ENCODE results near the gene CA5A. TPM values are rescaled to one million over a fixed set of nuclear protein-coding genes. Genes with fewer than 3 reads are reported as not detected.

Gene CA5A
- polyA plus RNA-seq, 1 donor: 0.03 TPM

DNA sequence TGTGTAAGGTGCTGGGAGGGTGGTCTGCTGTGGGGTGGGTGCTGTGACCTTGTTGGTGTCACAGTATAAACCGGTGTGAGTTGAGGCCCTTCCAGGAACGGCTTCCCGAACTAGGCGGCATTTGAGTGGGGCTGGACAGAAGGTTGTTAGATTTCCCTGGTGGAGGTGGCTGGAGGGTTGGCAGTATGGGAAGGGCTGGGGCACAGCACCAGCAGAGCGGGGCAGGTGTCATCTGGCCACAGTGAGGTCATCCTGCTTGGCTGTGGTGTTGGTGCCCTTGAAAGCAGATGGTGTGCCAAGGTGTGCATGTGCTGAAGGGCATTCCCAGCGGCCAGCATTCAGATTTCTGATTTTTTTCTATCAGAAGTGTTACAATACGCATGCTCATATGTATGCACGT is 43.0 kb upstream of the CA5A start:
- WGBS (ENCODE audit: insufficient coverage, low lambda C conversion rate): 100% methylated on average over 1 of the region's 8 CpGs
- Histone ChIP-seq H3K9me3 (ENCODE audit: control insufficient read depth, low read depth, low read length) (no peaks in the 10 kb centered on the region), H3K27ac (ENCODE audit: low read length) (no peak overlapping the region), H3K4me1 (ENCODE audit: control insufficient read depth, insufficient read depth, low read length) (no peaks in the 10 kb centered on the region), H3K27me3 (ENCODE audit: control insufficient read depth, insufficient read depth, low read length) (no peaks in the 10 kb centered on the region), H3K4me3 (ENCODE audit: low read length) (no peak overlapping the region), H3K36me3 (ENCODE audit: control insufficient read depth, insufficient read depth, low read length) (peaks cover 22% of the 10 kb centered on the region)
- DNase-seq: no peak

DNA sequence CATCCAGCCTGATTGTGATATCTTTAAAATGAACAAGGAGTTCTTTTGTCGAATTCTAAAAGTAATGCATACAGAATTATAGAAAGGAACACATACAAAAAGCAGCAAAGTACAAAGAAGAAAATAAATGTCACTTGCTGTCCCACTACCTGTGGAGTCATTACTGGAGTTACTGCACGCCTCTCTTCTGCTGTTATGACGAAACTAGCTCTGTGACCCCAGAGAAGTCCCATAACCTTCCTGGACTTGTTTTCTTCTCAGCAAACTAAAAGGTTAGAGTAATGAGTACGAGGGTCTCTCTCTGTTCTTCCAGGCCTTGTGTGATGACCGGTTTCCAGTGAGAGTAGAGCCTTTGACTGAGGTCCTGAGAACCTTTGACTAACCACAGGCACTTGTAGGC is 41.8 kb upstream of the CA5A start:
- Histone ChIP-seq H3K36me3 (ENCODE audit: control insufficient read depth, insufficient read depth, low read length) (peaks cover 22% of the 10 kb centered on the region), H3K27ac (ENCODE audit: low read length) (no peak overlapping the region), H3K9me3 (ENCODE audit: control insufficient read depth, low read depth, low read length) (peaks cover 3% of the 10 kb centered on the region), H3K4me1 (ENCODE audit: control insufficient read depth, insufficient read depth, low read length) (no peaks in the 10 kb centered on the region), H3K27me3 (ENCODE audit: control insufficient read depth, insufficient read depth, low read length) (no peaks in the 10 kb centered on the region), H3K4me3 (ENCODE audit: low read length) (no peak overlapping the region)
- DNase-seq: no peak
- 100% methylated on average over 1 of the region's 5 CpGs for WGBS (ENCODE audit: insufficient coverage, low lambda C conversion rate)

DNA sequence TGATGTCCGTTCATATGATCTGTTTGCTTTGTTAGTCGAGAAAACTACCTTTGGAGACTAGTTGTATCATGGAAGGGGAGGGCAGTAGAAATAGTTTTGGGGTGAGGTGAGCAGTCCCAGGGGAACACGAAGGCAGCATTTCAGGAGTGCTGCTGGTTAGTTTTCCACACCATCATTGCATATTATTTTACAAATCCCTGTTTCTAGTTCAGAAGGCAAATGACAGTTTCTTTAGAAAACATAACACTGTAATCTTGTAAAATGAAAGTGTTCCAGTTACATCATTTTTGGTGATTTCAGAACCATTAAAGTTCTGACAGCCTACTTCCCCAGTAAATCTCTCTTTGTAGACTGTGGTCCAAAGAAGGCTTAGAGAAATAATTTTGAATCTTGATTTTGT is 40.3 kb upstream of the CA5A start:
- Histone ChIP-seq H3K27me3 (ENCODE audit: control insufficient read depth, insufficient read depth, low read length) (no peaks in the 10 kb centered on the region), H3K27ac (ENCODE audit: low read length) (no peak overlapping the region), H3K9me3 (ENCODE audit: control insufficient read depth, low read depth, low read length) (peaks cover 17% of the 10 kb centered on the region), H3K36me3 (ENCODE audit: control insufficient read depth, insufficient read depth, low read length) (peaks cover 13% of the 10 kb centered on the region), H3K4me3 (ENCODE audit: low read length) (no peak overlapping the region), H3K4me1 (ENCODE audit: control insufficient read depth, insufficient read depth, low read length) (no peaks in the 10 kb centered on the region)
- no peak for DNase-seq
- WGBS (ENCODE audit: insufficient coverage, low lambda C conversion rate): no CpG with 5 or more reads among the region's 3 CpGs

DNA sequence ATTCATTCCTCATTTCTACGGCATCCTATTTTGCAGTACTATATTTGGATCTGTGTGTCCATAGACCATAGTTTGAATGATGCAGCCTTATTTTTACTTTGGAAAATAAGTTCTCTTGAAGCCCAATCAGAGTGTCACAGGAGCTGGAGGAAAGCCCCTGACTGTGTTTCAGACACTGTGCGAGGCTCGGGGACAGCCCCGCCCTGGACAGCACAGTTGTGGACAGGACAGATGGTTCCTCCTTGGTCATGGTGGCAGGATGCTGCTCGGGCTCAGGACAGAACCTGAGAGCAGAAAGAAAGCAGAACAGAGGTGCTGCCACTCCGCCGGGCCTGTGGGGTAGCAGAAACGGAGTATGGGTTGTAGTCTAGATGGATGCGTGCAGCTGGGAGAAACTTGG is 37.8 kb upstream of the CA5A start:
- DNase-seq: no peak
- no peaks in the 10 kb centered on the region for H3K27me3 ChIP-seq (ENCODE audit: control insufficient read depth, insufficient read depth, low read length)
- WGBS (ENCODE audit: insufficient coverage, low lambda C conversion rate): 89% methylated on average over 5 of the region's 9 CpGs

DNA sequence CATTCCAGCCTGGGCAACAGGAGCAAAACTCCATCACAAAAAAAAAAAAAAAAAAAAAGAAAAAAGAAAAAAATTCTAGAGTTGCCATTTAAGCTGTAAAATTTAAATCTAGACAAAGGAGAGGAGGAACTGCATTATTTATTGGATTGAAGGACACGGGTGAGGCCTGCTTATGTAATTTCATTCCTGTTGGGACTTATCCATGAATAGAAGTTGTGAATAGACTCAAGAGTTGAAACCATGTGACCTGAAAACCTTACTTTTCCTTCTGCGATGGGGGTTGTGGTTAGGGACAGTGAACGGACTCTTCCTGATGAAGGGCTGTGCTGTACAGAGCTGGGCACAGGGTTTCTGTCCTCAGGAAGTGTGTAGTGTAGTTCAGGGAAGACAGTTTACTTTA is 37.4 kb upstream of the CA5A start:
- WGBS (ENCODE audit: insufficient coverage, low lambda C conversion rate): no CpG with 5 or more reads among the region's 3 CpGs
- DNase-seq: no peak
- H3K36me3 ChIP-seq (ENCODE audit: control insufficient read depth, insufficient read depth, low read length): peaks cover 13% of the 10 kb centered on the region
- no peak overlapping the region for H3K27ac ChIP-seq (ENCODE audit: low read length)
- H3K4me1 ChIP-seq (ENCODE audit: control insufficient read depth, insufficient read depth, low read length): no peaks in the 10 kb centered on the region
- peaks cover 27% of the 10 kb centered on the region for H3K9me3 ChIP-seq (ENCODE audit: control insufficient read depth, low read depth, low read length)
- H3K4me3 ChIP-seq (ENCODE audit: low read length): no peak overlapping the region
- no peaks in the 10 kb centered on the region for H3K27me3 ChIP-seq (ENCODE audit: control insufficient read depth, insufficient read depth, low read length)

More for the DNA sequence above, 37.8 kb upstream of the CA5A start:
- no peaks in the 10 kb centered on the region for H3K4me1 ChIP-seq (ENCODE audit: control insufficient read depth, insufficient read depth, low read length)
- H3K27ac ChIP-seq (ENCODE audit: low read length): no peak overlapping the region
- peaks cover 15% of the 10 kb centered on the region for H3K36me3 ChIP-seq (ENCODE audit: control insufficient read depth, insufficient read depth, low read length)
- peaks cover 27% of the 10 kb centered on the region for H3K9me3 ChIP-seq (ENCODE audit: control insufficient read depth, low read depth, low read length)
- H3K4me3 ChIP-seq (ENCODE audit: low read length): no peak overlapping the region

DNA sequence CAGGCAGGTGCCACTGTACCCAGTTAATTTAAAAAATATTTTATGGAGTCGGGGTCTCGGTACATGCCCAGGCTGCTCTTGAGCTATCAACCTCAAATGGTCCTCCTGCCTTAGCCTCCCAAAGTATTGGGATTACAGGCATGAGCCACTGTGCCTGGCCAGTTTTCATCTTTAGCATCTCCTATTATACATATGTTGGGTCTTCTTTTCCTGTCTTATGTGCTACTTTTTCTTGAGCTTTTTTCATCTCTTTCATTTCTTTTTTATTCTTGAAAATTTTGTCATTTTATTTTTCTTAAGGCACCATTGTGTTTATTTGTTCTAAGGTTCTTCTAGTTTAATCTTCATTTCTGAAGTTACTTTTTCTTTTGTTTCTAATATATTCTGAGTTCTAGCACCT is 35.6 kb upstream of the CA5A start:
- Histone ChIP-seq H3K27ac (ENCODE audit: low read length) (no peak overlapping the region), H3K36me3 (ENCODE audit: control insufficient read depth, insufficient read depth, low read length) (peaks cover 9% of the 10 kb centered on the region), H3K4me1 (ENCODE audit: control insufficient read depth, insufficient read depth, low read length) (peaks cover 1% of the 10 kb centered on the region), H3K27me3 (ENCODE audit: control insufficient read depth, insufficient read depth, low read length) (no peaks in the 10 kb centered on the region), H3K9me3 (ENCODE audit: control insufficient read depth, low read depth, low read length) (peaks cover 27% of the 10 kb centered on the region), H3K4me3 (ENCODE audit: low read length) (no peak overlapping the region)
- WGBS (ENCODE audit: insufficient coverage, low lambda C conversion rate): no CpG with 5 or more reads among the region's 2 CpGs
- DNase-seq: no peak

DNA sequence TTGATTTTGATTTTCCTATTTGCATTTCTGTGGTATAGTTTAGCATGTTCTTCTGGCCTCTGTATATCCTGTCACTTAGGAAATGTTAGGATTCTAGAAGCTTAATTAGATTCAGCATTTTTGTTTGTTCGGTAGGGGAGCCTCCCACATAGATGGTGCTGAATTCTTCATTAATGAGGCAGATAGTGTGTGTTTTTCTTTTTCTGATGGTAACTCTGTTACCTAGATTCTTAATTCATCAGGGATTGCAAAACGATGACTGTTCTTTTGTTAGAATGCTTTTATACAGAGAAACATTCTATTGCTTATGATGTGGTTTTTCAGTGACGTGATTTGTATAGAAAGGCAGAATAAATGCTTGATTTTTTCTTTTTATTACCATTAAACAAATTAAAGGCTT is 33.9 kb upstream of the CA5A start:
- Histone ChIP-seq H3K4me3 (ENCODE audit: low read length) (no peak overlapping the region), H3K36me3 (ENCODE audit: control insufficient read depth, insufficient read depth, low read length) (peaks cover 6% of the 10 kb centered on the region), H3K27me3 (ENCODE audit: control insufficient read depth, insufficient read depth, low read length) (no peaks in the 10 kb centered on the region), H3K27ac (ENCODE audit: low read length) (no peak overlapping the region), H3K9me3 (ENCODE audit: control insufficient read depth, low read depth, low read length) (peaks cover 27% of the 10 kb centered on the region), H3K4me1 (ENCODE audit: control insufficient read depth, insufficient read depth, low read length) (peaks cover 7% of the 10 kb centered on the region)
- 85% methylated on average over 3 of the region's 3 CpGs for WGBS (ENCODE audit: insufficient coverage, low lambda C conversion rate)
- no peak for DNase-seq

DNA sequence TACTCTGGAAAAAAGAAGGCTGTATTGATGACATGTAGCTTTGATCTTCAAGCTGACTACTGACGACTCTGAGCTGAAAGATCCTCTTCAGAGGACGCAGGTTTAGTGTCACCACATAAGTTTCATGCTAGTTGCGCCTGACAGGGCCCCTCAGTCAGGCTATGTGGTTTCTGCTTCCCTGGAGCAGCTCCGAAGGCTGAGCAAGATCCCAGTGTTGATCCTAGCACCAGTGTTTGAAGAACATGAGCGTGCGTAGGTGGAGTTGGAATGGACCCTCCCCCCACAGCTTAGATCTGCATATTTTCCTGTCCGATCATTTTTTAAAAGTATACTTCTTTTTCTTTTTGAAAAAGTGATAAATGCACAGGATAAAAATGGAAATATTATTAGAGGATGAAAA is 32.2 kb upstream of the CA5A start:
- H3K4me1 ChIP-seq (ENCODE audit: control insufficient read depth, insufficient read depth, low read length): peaks cover 7% of the 10 kb centered on the region
- no peak overlapping the region for H3K4me3 ChIP-seq (ENCODE audit: low read length)
- WGBS (ENCODE audit: insufficient coverage, low lambda C conversion rate): no CpG with 5 or more reads among the region's 7 CpGs
- peaks cover 5% of the 10 kb centered on the region for H3K36me3 ChIP-seq (ENCODE audit: control insufficient read depth, insufficient read depth, low read length)
- peaks cover 27% of the 10 kb centered on the region for H3K9me3 ChIP-seq (ENCODE audit: control insufficient read depth, low read depth, low read length)
- no peak for DNase-seq
- no peaks in the 10 kb centered on the region for H3K27me3 ChIP-seq (ENCODE audit: control insufficient read depth, insufficient read depth, low read length)
- no peak overlapping the region for H3K27ac ChIP-seq (ENCODE audit: low read length)

DNA sequence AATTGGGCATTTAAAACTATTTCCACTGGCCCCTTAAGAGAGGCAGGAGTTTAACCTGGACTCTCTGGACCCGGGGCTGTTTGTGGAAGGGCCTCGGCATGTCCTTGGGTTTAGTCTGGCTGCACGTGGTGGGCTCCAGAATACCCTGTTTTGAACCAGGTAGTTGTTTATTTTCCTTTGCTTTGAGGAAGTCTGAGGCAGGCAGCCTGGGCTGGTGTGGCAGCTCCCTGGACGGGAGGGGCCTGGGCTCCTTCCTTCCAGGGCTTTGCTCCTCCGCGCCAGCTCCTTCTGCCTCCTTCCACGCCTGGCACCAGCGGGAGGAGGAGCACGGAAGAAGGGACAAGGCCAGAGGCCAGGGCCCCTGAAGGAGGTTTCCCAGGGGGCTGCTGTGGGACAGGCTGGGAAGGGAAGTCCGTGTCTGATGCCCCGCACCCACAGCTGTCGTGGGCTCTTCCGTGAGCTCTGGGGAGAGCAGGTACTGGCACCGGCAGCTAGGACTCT is 30.4 kb upstream of the CA5A start:
- WGBS (ENCODE audit: insufficient coverage, low lambda C conversion rate): no CpG with 5 or more reads among the region's 14 CpGs
- H3K27ac ChIP-seq (ENCODE audit: low read length): peak overlapping the region; percentile 55
- peaks cover 7% of the 10 kb centered on the region for H3K4me1 ChIP-seq (ENCODE audit: control insufficient read depth, insufficient read depth, low read length)
- DNase-seq: peak in 1 of 2 donors; percentile 51
- no peaks in the 10 kb centered on the region for H3K27me3 ChIP-seq (ENCODE audit: control insufficient read depth, insufficient read depth, low read length)
- peaks cover 11% of the 10 kb centered on the region for H3K9me3 ChIP-seq (ENCODE audit: control insufficient read depth, low read depth, low read length)
- H3K4me3 ChIP-seq (ENCODE audit: low read length): no peak overlapping the region
- peaks cover 9% of the 10 kb centered on the region for H3K36me3 ChIP-seq (ENCODE audit: control insufficient read depth, insufficient read depth, low read length)

DNA sequence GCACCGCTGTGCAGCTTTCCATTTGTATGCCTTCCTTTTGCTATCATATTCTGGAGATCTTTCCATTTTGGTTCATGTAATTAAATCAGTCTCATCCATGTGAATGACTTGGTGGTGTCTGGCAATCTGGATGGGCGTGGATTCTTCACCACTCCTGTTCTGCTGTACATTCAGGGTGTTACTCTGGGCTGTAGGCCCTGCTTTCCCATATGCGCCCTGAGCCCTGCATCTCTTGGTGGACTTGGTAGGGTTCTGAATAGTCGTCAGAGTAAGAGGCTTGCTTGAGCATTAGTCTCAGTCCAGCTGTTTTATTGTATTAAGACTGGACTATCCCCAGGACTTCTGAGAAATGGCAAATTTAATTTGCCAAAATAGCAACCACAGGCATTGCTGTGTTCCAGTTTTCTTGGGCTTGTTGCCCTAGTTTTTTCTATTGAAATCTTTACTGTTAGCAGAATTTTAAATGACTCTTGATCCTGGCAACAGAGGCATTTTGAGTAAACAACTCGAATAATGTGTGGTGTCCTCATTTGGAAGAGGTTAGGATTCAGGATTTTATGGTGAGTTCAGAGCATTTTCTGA is 29.8 kb upstream of the CA5A start:
- WGBS (ENCODE audit: insufficient coverage, low lambda C conversion rate): 80% methylated on average over 1 of the region's 5 CpGs

DNA sequence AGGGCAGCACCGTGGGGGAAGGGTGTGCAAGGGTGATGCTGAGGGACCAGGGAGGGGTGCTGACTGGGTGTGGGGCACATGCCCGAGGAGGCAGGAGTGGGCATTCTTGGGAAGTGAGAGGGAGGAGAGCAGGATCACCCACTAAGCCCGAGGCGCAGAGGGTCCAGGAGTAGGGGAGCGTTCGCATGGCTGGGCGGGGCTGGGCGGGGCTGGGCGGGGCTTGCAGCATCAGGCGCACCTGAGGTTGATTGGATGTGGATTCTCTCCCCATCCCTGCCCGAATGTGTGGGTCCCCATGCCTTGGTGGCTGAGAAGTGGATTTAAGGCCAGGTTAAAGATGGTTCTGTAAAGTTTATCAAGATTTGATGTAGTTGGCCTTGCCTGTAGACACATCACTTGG is 29.1 kb upstream of the CA5A start:
- no peak overlapping the region for H3K27ac ChIP-seq (ENCODE audit: low read length)
- peaks cover 7% of the 10 kb centered on the region for H3K36me3 ChIP-seq (ENCODE audit: control insufficient read depth, insufficient read depth, low read length)
- H3K27me3 ChIP-seq (ENCODE audit: control insufficient read depth, insufficient read depth, low read length): no peaks in the 10 kb centered on the region
- no peak for DNase-seq
- H3K4me1 ChIP-seq (ENCODE audit: control insufficient read depth, insufficient read depth, low read length): peaks cover 7% of the 10 kb centered on the region
- WGBS (ENCODE audit: insufficient coverage, low lambda C conversion rate): no CpG with 5 or more reads among the region's 11 CpGs
- no peaks in the 10 kb centered on the region for H3K9me3 ChIP-seq (ENCODE audit: control insufficient read depth, low read depth, low read length)
- H3K4me3 ChIP-seq (ENCODE audit: low read length): no peak overlapping the region

More for the DNA sequence above, 29.8 kb upstream of the CA5A start:
- Histone ChIP-seq H3K9me3 (ENCODE audit: control insufficient read depth, low read depth, low read length) (peaks cover 5% of the 10 kb centered on the region), H3K4me3 (ENCODE audit: low read length) (no peak overlapping the region), H3K36me3 (ENCODE audit: control insufficient read depth, insufficient read depth, low read length) (peaks cover 9% of the 10 kb centered on the region), H3K27ac (ENCODE audit: low read length) (peak overlapping the region; percentile 55), H3K27me3 (ENCODE audit: control insufficient read depth, insufficient read depth, low read length) (no peaks in the 10 kb centered on the region), H3K4me1 (ENCODE audit: control insufficient read depth, insufficient read depth, low read length) (peaks cover 7% of the 10 kb centered on the region)
- peak in 1 of 2 donors; percentile 32 for DNase-seq

Data from large intestine (tissue), 3 donors.